Loucy (cell line): Measurements from ENCODE around the gene PRUNE2.

Experiments
- H2AFZ ChIP-seq: fragments of 200-600 bp; sonication (generic); 2 replicates; pipeline ENCODE4 v1.6.0; 2016; ENCODE audit warnings: antibody characterized with exemption, mild to moderate bottlenecking, low read length, moderate library complexity
- H3F3A ChIP-seq: fragments of 200-600 bp; 2 replicates; pipeline ENCODE4 v1.6.0; 2016; ENCODE audit warnings: antibody characterized with exemption, low read depth, mild to moderate bottlenecking
- H3K27me3 ChIP-seq: fragments of 200-600 bp; sonication (generic); 2 replicates; pipeline ENCODE4 v1.6.1; 2014; ENCODE audit warnings: low read length, mild to moderate bottlenecking; ENCODE audit not compliant: insufficient read depth, poor library complexity, severe bottlenecking
- H3K36me3 ChIP-seq: fragments of 200-600 bp; sonication (generic); 2 replicates; pipeline ENCODE4 v1.6.1; 2016; ENCODE audit warnings: low read length; ENCODE audit not compliant: insufficient read depth
- H3K4me1 ChIP-seq: fragments of 200-600 bp; sonication (generic); 2 replicates; pipeline ENCODE4 v1.5.1; 2014; ENCODE audit warnings: low read length, mild to moderate bottlenecking; ENCODE audit not compliant: insufficient read depth, poor library complexity, severe bottlenecking
- H3K4me2 ChIP-seq: fragments of 200-600 bp; sonication (generic); 2 replicates; pipeline ENCODE4 v1.6.0; 2014; ENCODE audit warnings: antibody characterized with exemption, low read length, low read depth, mild to moderate bottlenecking; ENCODE audit not compliant: poor library complexity, severe bottlenecking
- H3K4me3 ChIP-seq: fragments of 200-600 bp; sonication (generic); 2 replicates; pipeline ENCODE4 v1.5.1; 2014; ENCODE audit warnings: low read length, mild to moderate bottlenecking, mixed read lengths; ENCODE audit not compliant: poor library complexity, severe bottlenecking
- H3K79me2 ChIP-seq: fragments of 200-600 bp; sonication (generic); 2 replicates; pipeline ENCODE4 v1.6.1; 2014; ENCODE audit warnings: low read length; ENCODE audit not compliant: insufficient read depth
- H3K9ac ChIP-seq: fragments of 200-600 bp; sonication (generic); 2 replicates; pipeline ENCODE4 v1.6.0; 2014; ENCODE audit warnings: mild to moderate bottlenecking, low read depth, low read length, moderate library complexity; ENCODE audit not compliant: poor library complexity, severe bottlenecking
- H3K9me2 ChIP-seq: fragments of 200-600 bp; sonication (generic); replicated peaks from 2 replicates; pipeline ENCODE4 v1.6.1; 2016; ENCODE audit warnings: low read depth, low read length, mixed read lengths
- H3K9me3 ChIP-seq: fragments of 200-600 bp; sonication (generic); 2 replicates; pipeline ENCODE4 v1.6.1; 2014; ENCODE audit warnings: mild to moderate bottlenecking, antibody characterized with exemption, low read length, low read depth; ENCODE audit not compliant: insufficient read depth
- H4K20me1 ChIP-seq: fragments of 200-600 bp; sonication (generic); 2 replicates; pipeline ENCODE4 v1.6.0; 2014; ENCODE audit warnings: antibody characterized with exemption, low read length, mild to moderate bottlenecking; ENCODE audit not compliant: insufficient read depth, poor library complexity, severe bottlenecking
- EZH2phosphoT487 ChIP-seq: fragments of 200-600 bp; IDR thresholded peaks from 2 replicates; pipeline ENCODE4 v1.6.1; 2018; ENCODE audit warnings: antibody characterized with exemption, mild to moderate bottlenecking, moderate library complexity, borderline replicate concordance
- TF ChIP-seq, protein P1 (sequence below): fragments of 200-600 bp; sonication (generic); conservative IDR thresholded peaks from 2 replicates; pipeline ENCODE4 v1.5.1; 2014; ENCODE audit warnings: mild to moderate bottlenecking, antibody characterized with exemption, low read length

PRUNE2 gene

DNA sequence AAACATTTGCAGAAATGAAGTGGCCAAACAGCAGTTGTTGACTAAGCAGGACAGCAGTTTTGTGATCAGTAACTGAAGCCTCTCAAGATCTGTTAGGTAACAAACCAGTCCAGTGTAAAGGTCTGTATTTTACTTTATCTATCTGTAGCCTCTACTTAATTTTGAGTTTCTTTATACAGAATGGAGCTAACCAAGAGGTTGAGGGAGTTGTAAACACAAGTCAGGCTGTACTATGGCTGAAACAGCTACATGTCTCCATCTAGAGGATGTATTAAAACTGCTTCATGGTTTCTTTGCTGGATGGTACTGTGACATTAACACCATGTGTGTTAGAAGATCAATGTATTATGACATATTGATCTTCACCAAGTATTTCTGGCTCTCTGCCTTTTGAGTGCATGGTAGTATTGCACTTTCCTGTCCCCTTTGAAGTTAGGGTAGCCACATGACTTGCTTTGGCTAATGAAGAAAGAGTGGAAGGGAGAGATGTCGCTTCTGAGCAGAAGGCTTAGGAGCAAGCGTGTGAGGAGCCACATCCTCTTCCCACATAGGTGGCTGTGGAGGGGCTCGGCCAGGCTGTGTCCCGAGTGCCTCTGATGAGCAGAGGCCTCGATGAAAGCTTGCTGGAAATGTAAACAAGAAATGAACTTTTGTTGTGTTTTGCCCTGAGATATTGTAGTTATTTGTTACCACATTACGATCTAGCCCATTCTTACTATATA, 247.2 kb downstream of the PRUNE2 start:
- H3K79me2 ChIP-seq = peaks cover 23% of the 10 kb centered on the region
- no peaks in the 10 kb centered on the region for H3K9me3 ChIP-seq
- peak overlapping the region; percentile 88 for H3K4me2 ChIP-seq
- TF ChIP-seq, protein P1, sequence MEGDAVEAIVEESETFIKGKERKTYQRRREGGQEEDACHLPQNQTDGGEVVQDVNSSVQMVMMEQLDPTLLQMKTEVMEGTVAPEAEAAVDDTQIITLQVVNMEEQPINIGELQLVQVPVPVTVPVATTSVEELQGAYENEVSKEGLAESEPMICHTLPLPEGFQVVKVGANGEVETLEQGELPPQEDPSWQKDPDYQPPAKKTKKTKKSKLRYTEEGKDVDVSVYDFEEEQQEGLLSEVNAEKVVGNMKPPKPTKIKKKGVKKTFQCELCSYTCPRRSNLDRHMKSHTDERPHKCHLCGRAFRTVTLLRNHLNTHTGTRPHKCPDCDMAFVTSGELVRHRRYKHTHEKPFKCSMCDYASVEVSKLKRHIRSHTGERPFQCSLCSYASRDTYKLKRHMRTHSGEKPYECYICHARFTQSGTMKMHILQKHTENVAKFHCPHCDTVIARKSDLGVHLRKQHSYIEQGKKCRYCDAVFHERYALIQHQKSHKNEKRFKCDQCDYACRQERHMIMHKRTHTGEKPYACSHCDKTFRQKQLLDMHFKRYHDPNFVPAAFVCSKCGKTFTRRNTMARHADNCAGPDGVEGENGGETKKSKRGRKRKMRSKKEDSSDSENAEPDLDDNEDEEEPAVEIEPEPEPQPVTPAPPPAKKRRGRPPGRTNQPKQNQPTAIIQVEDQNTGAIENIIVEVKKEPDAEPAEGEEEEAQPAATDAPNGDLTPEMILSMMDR = peak; percentile 90
- TF ChIP-seq EZH2phosphoT487 = no peak
- H4K20me1 ChIP-seq = no peaks in the 10 kb centered on the region
- no peaks in the 10 kb centered on the region for H3K27me3 ChIP-seq
- H2AFZ ChIP-seq = no peak overlapping the region
- no peaks in the 10 kb centered on the region for H3K9me2 ChIP-seq
- H3K4me1 ChIP-seq = peaks cover 75% of the 10 kb centered on the region
- H3F3A ChIP-seq = peaks cover 48% of the 10 kb centered on the region
- peak overlapping the region; percentile 87 for H3K9ac ChIP-seq
- H3K4me3 ChIP-seq = no peak overlapping the region
- no peaks in the 10 kb centered on the region for H3K36me3 ChIP-seq

DNA sequence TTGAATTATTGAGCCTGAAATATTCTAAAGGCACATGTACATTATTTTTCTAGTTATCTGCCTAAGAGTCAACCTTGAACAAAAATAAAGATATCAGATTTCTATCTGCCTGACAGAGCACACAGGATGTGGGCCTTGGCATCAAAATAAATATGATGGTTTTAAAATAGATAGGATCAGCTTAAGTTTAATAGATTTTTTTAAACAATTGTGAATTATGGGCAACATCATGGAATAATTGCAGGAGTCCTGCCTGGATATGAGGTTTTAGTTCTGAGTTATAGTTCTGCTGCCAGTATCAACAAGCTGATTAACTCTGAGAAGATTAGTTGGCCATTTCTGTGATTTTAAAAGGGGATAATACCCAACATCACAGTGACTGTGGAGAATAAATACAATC, 248.6 kb downstream of the PRUNE2 start:
- peaks cover 75% of the 10 kb centered on the region for H3K4me1 ChIP-seq
- H3K4me2 ChIP-seq = peak overlapping the region; percentile 88
- H4K20me1 ChIP-seq = no peaks in the 10 kb centered on the region
- no peaks in the 10 kb centered on the region for H3K36me3 ChIP-seq
- peak overlapping the region; percentile 43 for H3K4me3 ChIP-seq
- no peaks in the 10 kb centered on the region for H3K9me2 ChIP-seq
- no peak overlapping the region for H2AFZ ChIP-seq
- no peaks in the 10 kb centered on the region for H3K27me3 ChIP-seq
- H3K9ac ChIP-seq = peak overlapping the region; percentile 87
- peaks cover 29% of the 10 kb centered on the region for H3K79me2 ChIP-seq
- no peaks in the 10 kb centered on the region for H3K9me3 ChIP-seq
- TF ChIP-seq, protein P1 = no peak
- TF ChIP-seq EZH2phosphoT487 = no peak
- peaks cover 38% of the 10 kb centered on the region for H3F3A ChIP-seq

DNA sequence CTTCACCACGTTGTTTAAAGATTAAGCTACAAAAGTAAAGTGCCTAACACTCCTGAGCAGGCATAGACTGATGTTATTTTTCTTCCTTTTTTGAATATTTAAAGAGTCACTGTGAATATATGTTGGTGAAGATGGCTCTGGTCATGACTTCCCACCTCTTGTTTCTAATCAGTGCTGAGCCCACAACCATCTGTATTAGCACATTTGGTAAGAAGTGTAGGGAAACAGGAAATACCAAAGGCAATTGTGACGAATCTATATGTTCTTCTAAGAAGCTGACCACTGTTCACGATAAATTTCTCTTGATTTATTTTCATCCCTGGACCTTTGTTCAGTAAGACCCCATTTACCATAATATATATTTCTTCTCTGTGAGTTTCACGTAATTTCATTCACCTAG, 249.9 kb downstream of the PRUNE2 start:
- peaks cover 30% of the 10 kb centered on the region for H3F3A ChIP-seq
- H3K79me2 ChIP-seq = peaks cover 41% of the 10 kb centered on the region
- peak overlapping the region; percentile 88 for H3K4me2 ChIP-seq
- H3K9me3 ChIP-seq = no peaks in the 10 kb centered on the region
- no peak overlapping the region for H2AFZ ChIP-seq
- peak overlapping the region; percentile 87 for H3K9ac ChIP-seq
- no peaks in the 10 kb centered on the region for H3K27me3 ChIP-seq
- H3K4me1 ChIP-seq = peaks cover 82% of the 10 kb centered on the region
- no peaks in the 10 kb centered on the region for H3K9me2 ChIP-seq
- no peak for TF ChIP-seq EZH2phosphoT487
- TF ChIP-seq, protein P1 = no peak
- peak overlapping the region; percentile 55 for H3K4me3 ChIP-seq
- no peaks in the 10 kb centered on the region for H4K20me1 ChIP-seq
- no peaks in the 10 kb centered on the region for H3K36me3 ChIP-seq
